ENCODE measurements around the gene NPHP4.

The NPHP4 gene

DNA sequence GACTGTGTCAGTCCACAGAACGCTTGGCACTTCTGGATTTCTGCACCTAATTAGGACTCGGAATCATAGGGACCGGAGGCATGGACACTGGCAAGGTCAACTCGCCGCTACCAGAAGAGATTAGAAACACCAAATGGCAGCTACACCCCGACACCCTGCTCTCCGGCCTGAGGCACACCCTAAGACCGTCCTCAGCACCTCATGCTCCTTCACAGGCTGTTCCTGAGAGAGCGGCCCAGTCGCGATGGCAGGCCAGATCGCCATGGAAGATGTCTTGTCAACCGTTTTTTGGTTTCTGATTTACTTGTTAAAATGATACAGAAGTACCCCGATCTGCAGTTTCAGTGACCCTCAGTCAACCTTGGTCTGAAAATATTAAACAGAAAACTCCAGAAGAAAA is 46.8 kb downstream of the NPHP4 start:
- ATAC-seq, result no peak
- no peak for TF ChIP-seq ISL1 (CRISPR knock-in tag; IDR thresholded peaks at IDR 0.05)
- TF ChIP-seq SNAI2 (CRISPR knock-in tag; IDR thresholded peaks at IDR 0.05), result no peak
- TF ChIP-seq ARNTL (CRISPR knock-in tag; IDR thresholded peaks at IDR 0.05; ENCODE audit: borderline replicate concordance, low read depth), result no peak
- no peak for TF ChIP-seq OSR1 (CRISPR knock-in tag; IDR thresholded peaks at IDR 0.05)
- TF ChIP-seq GLIS3 (CRISPR knock-in tag; IDR thresholded peaks at IDR 0.05), result no peak
- no peak for TF ChIP-seq ZC3H10 (CRISPR knock-in tag; IDR thresholded peaks at IDR 0.05)
- TF ChIP-seq TOX (CRISPR knock-in tag; IDR thresholded peaks at IDR 0.05; ENCODE audit: borderline replicate concordance), result no peak
- no peak for TF ChIP-seq RARB (CRISPR knock-in tag; IDR thresholded peaks at IDR 0.05)
- TF ChIP-seq, protein P1, sequence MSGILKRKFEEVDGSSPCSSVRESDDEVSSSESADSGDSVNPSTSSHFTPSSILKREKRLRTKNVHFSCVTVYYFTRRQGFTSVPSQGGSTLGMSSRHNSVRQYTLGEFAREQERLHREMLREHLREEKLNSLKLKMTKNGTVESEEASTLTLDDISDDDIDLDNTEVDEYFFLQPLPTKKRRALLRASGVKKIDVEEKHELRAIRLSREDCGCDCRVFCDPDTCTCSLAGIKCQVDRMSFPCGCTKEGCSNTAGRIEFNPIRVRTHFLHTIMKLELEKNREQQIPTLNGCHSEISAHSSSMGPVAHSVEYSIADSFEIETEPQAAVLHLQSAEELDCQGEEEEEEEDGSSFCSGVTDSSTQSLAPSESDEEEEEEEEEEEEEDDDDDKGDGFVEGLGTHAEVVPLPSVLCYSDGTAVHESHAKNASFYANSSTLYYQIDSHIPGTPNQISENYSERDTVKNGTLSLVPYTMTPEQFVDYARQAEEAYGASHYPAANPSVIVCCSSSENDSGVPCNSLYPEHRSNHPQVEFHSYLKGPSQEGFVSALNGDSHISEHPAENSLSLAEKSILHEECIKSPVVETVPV (CRISPR knock-in tag; IDR thresholded peaks at IDR 0.05), result no peak
- TF ChIP-seq BACH2 (CRISPR knock-in tag; IDR thresholded peaks at IDR 0.05; ENCODE audit: borderline replicate concordance), result no peak
- TF ChIP-seq, protein P2, sequence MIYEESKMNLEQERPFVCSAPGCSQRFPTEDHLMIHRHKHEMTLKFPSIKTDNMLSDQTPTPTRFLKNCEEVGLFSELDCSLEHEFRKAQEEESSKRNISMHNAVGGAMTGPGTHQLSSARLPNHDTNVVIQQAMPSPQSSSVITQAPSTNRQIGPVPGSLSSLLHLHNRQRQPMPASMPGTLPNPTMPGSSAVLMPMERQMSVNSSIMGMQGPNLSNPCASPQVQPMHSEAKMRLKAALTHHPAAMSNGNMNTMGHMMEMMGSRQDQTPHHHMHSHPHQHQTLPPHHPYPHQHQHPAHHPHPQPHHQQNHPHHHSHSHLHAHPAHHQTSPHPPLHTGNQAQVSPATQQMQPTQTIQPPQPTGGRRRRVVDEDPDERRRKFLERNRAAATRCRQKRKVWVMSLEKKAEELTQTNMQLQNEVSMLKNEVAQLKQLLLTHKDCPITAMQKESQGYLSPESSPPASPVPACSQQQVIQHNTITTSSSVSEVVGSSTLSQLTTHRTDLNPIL (CRISPR knock-in tag; IDR thresholded peaks at IDR 0.05; ENCODE audit: low read depth), result no peak
- no peak for TF ChIP-seq ZFP30 (CRISPR knock-in tag; IDR thresholded peaks at IDR 0.05)
- no peak for TF ChIP-seq ESRRG (CRISPR knock-in tag; IDR thresholded peaks at IDR 0.05)
- TF ChIP-seq ZFP3 (CRISPR knock-in tag; IDR thresholded peaks at IDR 0.05), result no peak
- no peak for TF ChIP-seq ZNF8 (CRISPR knock-in tag; IDR thresholded peaks at IDR 0.05)

DNA sequence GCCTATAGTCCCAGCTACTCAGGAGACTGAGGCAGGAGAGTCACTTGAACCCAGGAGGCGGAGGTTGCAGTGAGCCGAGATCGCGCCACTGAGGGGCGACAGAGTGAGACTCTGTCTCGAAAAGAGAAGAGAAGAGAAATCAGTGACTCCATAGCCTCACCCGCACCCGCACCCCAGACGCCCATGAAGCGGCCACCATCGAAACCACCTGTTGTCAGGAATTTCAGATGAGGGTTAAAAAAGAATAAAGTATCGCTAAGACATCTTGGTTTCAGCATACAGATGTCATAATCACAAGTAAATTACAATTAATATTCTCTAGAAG is 47.4 kb downstream of the NPHP4 start:
- ATAC-seq, result no peak
- no peak for TF ChIP-seq ZFP3 (CRISPR knock-in tag; IDR thresholded peaks at IDR 0.05)
- no peak for TF ChIP-seq ZNF70 (CRISPR knock-in tag; IDR thresholded peaks at IDR 0.05)
- TF ChIP-seq, protein P3, sequence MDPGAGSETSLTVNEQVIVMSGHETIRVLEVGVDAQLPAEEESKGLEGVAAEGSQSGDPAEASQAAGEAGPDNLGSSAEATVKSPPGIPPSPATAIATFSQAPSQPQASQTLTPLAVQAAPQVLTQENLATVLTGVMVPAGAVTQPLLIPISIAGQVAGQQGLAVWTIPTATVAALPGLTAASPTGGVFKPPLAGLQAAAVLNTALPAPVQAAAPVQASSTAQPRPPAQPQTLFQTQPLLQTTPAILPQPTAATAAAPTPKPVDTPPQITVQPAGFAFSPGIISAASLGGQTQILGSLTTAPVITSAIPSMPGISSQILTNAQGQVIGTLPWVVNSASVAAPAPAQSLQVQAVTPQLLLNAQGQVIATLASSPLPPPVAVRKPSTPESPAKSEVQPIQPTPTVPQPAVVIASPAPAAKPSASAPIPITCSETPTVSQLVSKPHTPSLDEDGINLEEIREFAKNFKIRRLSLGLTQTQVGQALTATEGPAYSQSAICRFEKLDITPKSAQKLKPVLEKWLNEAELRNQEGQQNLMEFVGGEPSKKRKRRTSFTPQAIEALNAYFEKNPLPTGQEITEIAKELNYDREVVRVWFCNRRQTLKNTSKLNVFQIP (CRISPR knock-in tag; IDR thresholded peaks at IDR 0.05; ENCODE audit: borderline replicate concordance, low read depth), result no peak
- no peak for TF ChIP-seq BACH2 (CRISPR knock-in tag; IDR thresholded peaks at IDR 0.05; ENCODE audit: borderline replicate concordance)
- TF ChIP-seq ZNF565 (CRISPR knock-in tag; conservative IDR thresholded peaks at IDR 0.05; ENCODE audit: low read depth), result no peak
- no peak for TF ChIP-seq OSR1 (CRISPR knock-in tag; IDR thresholded peaks at IDR 0.05)
- no peak for TF ChIP-seq ISL1 (CRISPR knock-in tag; IDR thresholded peaks at IDR 0.05)

DNA sequence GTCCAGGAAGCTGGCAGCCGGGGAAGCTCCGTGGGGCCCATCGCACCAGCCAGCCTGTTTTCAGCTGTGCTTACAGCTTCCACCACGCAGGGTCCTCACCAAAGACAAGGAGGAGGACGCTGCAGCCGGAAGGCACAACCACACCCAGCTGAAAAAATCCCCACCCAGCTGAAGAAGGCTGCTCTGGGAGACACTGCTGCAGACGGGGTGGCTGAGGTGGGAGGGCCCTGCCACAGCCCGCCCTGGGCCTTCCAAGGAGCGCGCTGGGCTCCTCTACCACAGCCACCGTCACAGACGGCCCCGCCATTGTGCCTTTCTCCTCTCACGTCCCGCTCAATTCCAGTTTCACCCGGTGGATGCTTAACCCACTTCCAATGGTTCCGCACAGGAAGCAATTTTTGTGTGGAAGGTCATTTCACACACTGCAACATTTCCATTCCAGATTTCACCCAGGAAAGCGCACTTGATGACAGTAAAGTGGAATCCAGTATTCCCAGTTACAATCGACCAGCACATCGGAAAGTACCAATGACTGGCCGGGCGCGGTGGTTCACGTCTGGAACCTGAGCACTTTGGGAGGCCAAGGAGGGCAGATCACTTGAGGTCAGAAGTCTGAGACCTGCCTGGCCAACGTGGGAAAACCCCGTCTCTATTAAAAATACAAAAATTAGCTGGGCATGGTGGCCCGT is 47.9 kb downstream of the NPHP4 start:
- no peak for ATAC-seq
- TF ChIP-seq, protein P2 (CRISPR knock-in tag; IDR thresholded peaks at IDR 0.05; ENCODE audit: low read depth), result no peak
- TF ChIP-seq, protein P1 (CRISPR knock-in tag; IDR thresholded peaks at IDR 0.05), result no peak
- TF ChIP-seq OSR1 (CRISPR knock-in tag; IDR thresholded peaks at IDR 0.05), result no peak
- TF ChIP-seq GLIS3 (CRISPR knock-in tag; IDR thresholded peaks at IDR 0.05), result no peak
- TF ChIP-seq ZNF565 (CRISPR knock-in tag; conservative IDR thresholded peaks at IDR 0.05; ENCODE audit: low read depth), result no peak
- TF ChIP-seq RARB (CRISPR knock-in tag; IDR thresholded peaks at IDR 0.05), result no peak
- TF ChIP-seq TCF4 (CRISPR knock-in tag; IDR thresholded peaks at IDR 0.05; ENCODE audit: borderline replicate concordance), result no peak

DNA sequence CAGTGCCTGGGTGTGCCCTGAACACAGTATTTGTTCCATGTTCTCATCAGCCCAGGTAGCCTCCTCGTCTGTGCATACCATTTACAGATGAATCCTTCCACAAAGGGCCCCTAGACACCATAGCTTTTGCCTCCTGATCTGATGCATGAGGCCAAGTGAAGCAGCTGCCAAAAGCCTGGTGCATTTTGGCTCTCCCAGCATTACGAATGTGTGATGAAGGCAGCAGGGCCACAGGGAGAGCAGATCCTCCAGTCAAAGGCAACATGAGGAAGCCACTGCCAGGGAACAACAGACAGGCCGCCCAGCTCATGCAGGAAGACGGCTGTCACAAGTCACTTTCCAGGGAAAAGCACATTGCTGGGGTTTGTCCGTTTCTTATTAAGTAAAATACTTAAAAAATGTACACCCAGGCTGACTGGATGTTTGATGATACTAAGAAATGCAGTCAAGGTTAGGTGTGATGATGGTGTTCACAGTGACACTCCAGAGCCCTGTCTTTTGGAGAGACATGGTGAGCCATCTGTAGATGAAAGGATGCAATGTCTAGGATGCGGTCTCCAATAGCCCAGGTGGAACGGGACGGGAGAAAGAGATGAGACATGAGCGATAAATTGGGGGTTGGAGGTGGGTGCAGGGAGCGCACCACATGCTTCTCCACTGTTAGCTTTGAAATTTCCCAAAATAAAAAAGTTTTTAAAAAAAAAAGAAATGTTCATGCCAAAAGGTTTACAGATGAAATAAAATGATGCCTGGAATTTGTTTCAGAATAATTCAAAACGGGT is 48.7 kb downstream of the NPHP4 start:
- TF ChIP-seq TOX (CRISPR knock-in tag; IDR thresholded peaks at IDR 0.05; ENCODE audit: borderline replicate concordance), result no peak
- ATAC-seq, result no peak
